Stimulated activated CD4-positive, alpha-beta T cell treated with anti-CD3 and anti-CD28 coated beads, Interleukin-4, amount 100 ng/mL, for 24 hours (primary cell): ENCODE data around the gene ZFP90.

ENCODE experiments used
- DNase-seq: peaks from one replicate; pipeline ENCODE4 v3.0.0-alpha.2; 2020

ZFP90 gene

DNA sequence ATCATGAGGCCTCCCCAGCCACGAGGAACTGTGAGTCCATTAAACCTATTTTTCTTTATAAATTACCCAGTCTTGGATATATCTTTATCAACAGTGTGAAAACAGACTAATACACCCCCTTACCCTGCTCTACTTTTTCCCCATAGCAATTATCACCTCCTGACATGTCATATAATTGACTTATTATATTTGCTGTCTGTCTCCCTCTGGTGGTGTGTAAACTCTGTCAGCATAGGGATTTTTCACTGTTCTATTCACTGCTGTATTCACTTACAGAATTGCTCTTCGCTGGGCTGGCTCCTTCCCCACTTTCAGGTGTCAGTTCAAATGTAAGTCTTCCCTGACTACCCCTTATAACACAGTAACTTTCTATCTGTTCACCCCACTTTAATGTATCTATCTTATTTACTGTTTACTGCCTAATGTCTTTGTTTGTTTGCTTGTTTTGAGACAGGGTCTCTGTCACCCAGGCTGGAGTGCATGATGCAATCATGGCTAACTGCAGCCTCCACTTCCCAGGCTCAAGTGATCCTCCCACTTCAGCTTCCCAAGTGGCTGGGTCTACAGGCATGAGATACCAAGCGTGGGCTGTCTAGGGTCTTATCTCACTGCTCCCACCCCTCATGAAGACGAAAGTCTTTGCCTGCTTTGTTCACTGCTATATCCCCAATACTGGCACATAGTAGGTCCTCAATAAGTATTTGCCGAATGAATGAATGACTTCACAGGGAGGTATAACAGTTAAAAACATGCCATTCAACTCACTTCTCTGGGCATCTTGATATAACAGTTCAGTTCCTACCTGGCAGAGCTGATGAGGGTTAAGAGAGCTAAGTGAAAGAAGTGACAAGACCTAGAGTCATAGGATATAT lies 53.6 kb downstream of the ZFP90 start:
- DNase-seq, result no peak

DNA sequence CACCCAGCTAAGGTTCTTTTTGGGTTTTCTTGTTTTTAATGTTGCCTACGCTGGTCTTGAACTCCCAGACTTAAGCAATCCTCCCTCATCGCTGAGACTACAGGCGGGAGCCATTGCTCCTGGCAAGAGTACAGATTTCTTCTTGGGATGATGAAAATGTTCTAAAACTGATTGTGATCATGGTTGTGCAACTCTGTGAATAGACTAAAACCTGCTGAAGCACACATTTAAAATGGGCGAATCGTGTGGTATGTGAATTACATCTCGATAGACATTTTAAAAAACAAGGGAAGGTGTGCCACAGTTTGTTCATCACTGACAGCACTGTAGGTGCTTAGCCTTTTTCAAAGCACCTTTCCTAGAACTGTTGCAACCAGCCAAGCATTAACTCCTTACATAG lies 57.2 kb downstream of the ZFP90 start:
- DNase-seq, result no peak

DNA sequence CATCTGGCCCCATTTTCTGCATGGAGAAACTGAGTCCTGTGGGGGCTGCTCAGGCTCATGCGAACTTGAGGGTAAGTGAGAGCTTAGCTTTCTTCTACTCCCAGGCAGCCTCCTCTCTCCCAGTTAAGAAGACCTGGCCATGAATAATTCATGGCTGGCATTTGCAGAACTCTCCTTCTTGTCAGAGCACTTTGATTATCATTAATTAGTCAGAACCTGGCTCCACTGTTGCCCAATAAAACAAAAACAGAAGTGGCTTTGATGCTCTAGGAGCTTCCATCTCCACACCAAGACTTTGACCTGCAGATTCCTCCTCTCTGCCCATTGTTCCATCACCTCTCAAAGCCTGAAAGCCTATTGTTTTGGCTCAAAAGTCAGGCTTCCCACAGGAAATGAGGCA lies 60.5 kb downstream of the ZFP90 start:
- no peak for DNase-seq

GRCh38 chr16:68605746-68606145 lies 66.7 kb downstream of the ZFP90 start:
- DNase-seq, result no peak

GRCh38 chr16:68607443-68607842 lies 68.4 kb downstream of the ZFP90 start:
- no peak for DNase-seq

DNA sequence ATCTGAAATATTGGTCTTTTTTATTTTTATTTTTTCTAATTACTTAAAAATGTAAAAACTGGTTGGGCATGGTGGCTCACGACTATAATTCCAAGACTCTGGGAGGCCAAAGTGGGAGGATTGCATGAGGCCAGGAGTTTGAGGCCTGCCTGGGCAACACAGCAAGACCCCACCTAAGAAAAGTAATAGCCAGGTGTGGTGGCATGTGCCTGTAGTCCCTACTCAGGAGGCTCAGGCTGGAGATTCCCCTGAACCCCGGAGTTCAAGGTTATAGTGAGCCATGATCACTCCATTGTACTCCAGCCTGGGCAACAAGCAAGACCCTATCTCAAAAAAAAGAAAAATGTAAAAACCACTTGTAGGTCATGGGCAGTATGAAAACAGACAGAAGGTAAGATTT lies 69.2 kb downstream of the ZFP90 start:
- DNase-seq, result no peak

DNA sequence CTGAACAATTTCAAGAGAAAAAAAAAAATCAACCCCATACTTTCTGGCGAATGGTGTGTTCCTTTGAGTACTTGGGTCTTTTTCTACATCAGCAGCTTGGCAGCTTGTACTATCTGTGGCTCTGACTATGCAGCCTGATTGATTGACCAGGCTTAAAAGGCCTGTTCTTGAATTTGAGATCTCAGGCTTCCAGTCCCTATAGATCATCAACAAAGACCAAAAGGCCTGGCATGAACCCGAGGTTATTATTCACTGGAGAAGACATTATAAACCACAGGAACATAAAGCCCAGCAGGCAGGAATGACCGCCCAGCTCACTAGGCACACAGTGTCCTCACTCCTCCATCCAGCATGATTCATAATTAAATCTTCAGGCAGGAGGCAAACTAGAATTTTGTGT lies 73.9 kb downstream of the ZFP90 start:
- DNase-seq, result no peak

DNA sequence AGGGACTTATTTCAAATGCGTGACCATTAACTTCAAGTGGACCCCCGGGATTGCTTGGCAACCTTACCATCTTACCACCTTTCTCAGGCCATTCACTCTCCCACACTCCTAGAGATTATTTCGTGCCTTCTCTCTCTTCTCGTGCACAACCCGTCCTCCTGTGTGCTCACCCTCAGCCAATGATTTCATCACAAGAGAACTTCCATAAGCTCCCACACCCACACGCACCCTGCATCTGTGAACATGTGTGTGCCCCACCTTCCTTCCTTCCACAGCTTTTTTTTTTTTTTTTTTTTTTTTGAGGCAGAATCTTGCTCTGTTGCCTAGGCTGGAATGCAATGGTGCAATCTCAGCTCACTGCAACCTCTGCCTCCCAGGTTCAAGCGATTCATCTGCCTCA lies 78.6 kb downstream of the ZFP90 start:
- DNase-seq, result no peak
